HG02852 (cell line): ENCODE data around the gene DGKD.

Experiments used
- ATAC-seq: cut with Tn5 transposase; IDR thresholded peaks from one replicate; pipeline ENCODE4 v1.9.1; 2021; ENCODE audit warnings: mild to moderate bottlenecking, moderate library complexity; ENCODE audit not compliant: unreplicated experiment

DGKD gene

GRCh38 chr2:233490831-233491230, 136.5 kb downstream of the DGKD start:
- ATAC-seq: no peak

DNA sequence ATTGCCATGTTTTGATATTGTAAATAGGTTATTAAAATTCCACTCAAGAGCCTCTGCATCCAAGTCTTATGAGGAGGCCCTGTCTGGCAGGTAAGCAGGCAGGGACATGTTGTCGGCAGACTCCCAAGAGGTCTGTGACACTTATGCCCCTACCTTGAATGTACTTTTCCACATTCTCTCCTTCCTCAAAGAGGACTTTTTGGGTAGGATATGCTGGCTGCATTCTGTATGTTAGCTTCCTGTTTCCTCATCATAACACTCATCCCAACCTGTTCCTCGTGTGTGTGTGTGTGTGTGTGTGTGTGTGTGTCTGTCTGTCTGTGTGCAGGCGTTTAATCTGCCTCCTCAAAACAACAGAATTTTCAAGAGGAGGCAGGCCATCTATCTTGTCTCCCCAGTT, 137.0 kb downstream of the DGKD start:
- ATAC-seq: no peak

- ATAC-seq: no peak
These were observed 137.8 kb downstream of the DGKD start for GRCh38 chr2:233492078-233492477.

DNA sequence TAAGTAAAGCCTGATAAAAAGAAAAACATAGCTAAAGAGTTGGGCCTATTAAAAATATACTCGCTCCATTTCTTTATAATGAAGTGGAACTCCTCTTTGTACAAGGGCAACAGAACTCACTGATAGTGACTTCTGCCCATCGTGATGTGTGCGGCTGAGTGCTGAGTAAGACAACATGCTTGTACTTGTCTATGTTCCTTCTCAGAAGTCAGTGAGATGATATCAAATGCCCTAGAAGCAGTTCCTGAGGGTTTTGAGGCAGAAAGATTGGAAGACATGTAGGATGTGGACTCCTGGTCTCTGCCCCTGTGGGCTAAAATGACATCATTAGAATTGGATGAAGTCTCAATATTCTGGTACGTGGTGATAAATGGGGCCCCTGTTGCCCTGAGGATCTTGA, 138.5 kb downstream of the DGKD start:
- no peak for ATAC-seq

DNA sequence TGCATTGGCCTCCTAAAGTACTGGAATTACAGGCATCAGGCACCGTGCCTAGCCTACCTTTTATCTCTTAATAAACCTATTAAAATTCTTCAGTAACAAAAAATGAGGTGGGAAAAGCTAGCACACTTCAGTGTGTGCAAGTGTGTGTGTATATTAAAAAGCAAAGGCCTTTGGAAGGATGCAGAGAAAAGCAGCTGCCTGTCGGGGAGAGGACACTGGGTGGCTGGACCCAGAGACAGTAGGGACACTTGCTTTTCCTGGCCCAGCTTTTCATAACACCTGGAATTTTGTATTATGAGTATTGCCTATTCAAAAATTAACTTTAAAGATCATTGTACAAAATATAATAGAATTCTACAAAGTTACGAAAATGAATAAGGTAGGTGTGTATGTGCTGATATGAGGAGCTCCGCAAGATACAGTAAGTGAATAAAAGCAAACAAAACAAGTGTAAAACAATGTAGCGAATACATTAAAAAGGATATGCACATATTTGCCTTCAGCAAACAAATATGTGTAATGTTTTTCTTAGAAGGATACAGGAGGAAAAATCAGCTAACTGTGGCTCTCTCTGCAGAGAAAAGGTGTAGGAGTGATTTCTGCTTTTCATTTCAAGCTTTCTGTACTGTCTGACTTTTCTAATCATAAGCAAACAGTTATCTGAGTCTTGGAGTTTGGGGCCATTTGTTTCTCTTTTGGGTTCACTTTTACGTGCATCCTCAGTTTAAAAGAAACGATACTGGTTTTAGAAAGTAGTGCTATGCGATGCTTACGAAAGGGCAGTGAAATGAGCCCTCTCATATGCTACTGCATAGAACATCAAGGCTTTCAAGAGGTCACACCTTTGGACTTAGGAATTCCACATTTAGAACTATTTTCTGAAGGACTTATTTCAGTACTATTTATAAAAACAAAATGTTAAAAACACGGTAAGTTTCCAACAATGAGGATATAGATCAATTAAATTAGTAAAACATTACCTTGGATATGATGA, 141.5 kb downstream of the DGKD start:
- no peak for ATAC-seq

- ATAC-seq: no peak
These were observed 143.4 kb downstream of the DGKD start for GRCh38 chr2:233497692-233498091.

- no peak for ATAC-seq
These were observed 143.8 kb downstream of the DGKD start for GRCh38 chr2:233498126-233498525.

GRCh38 chr2:233499928-233500327, 145.6 kb downstream of the DGKD start:
- ATAC-seq: no peak

DNA sequence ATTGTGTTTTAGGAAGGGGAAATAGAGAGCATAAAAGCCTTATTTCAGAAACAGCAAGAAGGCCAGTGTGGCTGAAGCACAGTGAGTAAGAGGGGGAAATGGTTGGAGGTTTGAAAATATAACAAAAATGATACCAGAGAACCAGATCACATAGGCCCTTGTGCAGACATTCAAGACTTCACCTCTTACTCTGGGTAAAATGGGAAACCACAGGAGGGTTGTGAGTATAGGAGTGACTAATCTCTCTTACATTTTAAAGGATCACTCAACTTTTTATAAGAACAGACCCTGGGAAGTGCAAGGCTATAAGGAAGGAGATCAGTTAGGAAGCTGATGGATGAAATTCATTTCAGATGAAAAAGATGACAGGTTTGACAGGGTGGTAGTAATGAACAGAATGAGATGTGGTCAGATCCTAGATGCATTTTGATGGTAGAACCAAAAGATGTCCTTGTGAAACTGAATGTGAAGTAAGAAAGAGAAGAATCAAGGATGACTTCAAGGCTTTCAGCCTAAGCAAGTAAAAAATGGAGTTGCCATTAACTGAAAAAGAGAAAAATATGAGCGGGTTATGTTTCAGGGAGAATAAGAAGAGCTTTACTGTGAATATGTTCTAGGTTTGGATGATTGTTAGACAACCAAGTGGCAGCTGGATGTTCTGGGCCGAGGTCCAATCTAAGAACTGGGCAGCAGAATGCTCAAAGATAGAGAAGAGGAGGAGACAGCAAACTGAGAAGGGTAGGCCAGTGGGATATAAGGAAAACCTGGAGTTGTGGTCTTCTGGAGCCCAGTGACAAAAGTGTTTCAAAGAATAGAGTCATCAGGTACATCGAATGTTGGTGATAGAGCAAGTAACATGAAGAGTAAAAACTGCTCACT, 147.1 kb downstream of the DGKD start:
- peak; percentile 74 for ATAC-seq

- no peak for ATAC-seq
These were observed 149.2 kb downstream of the DGKD start for GRCh38 chr2:233503481-233503880.

DNA sequence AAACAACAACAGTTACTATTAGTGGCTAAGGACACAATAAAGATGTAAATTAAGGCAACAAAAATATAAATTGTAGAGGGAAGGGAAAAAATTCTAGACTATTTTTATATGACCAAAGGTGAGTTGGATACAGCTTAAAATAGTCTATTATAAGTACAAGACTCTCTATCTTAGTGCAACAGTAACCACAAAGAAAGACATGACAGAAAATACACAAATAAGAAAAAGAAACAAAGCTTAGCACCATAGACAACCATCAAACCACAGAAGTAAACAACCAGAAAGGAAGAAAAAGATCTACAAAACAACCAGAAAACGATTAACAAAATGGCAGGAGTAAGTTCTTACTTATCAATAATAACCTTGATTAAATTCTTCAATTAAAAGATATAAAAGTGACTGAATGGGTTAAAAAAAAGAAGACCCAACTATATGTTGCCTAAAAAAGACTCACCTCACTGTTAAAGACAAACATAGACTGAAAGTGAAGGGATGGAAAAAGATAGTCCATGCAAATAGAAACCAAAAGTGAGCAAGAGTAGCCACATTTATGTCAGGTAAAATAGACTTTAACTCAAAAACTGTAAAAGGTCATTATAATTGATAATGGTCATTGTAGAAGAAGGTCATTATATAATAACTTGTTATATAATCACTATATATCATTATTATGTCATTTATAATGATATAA, 149.8 kb downstream of the DGKD start:
- no peak for ATAC-seq

DNA sequence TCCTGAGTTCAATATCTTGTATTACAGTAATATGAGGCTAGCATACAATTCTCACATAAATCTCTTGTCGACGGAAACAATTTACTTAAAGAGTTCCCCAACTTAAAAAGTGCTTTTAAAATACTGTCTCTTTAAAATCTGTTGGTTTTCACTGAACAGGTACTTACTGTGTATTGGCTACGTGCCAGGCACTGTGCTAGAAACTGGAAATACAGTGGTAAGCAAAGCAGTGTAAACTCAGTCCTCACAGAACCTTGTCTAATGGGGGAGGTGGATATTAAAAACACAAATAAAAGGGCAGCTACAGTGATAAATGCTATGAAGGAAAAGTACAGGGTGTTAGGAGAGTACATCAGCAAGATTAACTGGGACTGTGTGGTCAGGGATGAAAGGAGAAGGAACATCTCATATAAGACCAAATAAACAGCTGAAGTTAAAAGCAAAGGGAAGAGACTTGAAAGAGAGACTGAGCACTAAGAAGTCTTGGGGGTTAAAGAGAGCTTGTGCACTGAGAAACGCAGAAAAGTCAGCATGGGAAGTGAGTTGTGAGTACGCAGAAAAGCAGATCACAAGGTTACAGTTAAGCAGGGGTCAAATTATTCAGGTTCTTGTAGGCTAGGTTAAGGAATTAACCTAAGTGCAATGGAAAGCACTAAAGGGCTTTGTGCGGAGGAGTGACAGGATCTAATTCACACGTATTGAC, 159.8 kb downstream of the DGKD start:
- no peak for ATAC-seq

GRCh38 chr2:233519787-233520611, 165.7 kb downstream of the DGKD start:
- peak; percentile 92 for ATAC-seq
